PC-9 (cell line): ENCODE data around the gene GGNBP2.

ENCODE experiments used
- EZH2 ChIP-seq: fragments of 200-600 bp; sonication (generic); IDR thresholded peaks from 2 replicates; pipeline ENCODE4 v1.8.0; 2017; ENCODE audit warnings: antibody characterized with exemption, low read depth
- TF ChIP-seq, protein P1 (sequence below): fragments of 200-600 bp; sonication (generic); conservative IDR thresholded peaks from 2 replicates; pipeline ENCODE4 v1.6.1; 2017; ENCODE audit warnings: mixed run types, antibody characterized with exemption, mild to moderate bottlenecking, moderate library complexity

DNA sequence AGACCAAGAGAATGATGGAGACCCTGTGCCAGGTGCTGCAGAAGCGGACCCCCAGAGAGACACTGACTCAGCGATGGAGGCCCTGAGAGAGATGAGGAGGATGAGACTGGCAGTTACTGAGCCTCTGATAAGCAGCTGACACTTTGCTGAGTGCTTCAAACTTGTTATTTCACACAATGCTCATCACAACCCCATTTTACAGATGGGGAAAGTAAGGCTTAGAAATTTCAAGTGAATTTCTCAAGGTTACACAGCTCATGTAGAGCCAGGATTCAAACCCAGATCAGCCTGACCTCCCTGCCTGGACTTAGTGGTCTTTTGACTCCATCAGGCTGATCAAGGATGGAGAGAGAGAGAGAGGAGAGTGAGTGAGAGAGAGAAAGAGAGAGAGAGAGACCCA is 83.9 kb downstream of the GGNBP2 start:
- TF ChIP-seq, protein P1, sequence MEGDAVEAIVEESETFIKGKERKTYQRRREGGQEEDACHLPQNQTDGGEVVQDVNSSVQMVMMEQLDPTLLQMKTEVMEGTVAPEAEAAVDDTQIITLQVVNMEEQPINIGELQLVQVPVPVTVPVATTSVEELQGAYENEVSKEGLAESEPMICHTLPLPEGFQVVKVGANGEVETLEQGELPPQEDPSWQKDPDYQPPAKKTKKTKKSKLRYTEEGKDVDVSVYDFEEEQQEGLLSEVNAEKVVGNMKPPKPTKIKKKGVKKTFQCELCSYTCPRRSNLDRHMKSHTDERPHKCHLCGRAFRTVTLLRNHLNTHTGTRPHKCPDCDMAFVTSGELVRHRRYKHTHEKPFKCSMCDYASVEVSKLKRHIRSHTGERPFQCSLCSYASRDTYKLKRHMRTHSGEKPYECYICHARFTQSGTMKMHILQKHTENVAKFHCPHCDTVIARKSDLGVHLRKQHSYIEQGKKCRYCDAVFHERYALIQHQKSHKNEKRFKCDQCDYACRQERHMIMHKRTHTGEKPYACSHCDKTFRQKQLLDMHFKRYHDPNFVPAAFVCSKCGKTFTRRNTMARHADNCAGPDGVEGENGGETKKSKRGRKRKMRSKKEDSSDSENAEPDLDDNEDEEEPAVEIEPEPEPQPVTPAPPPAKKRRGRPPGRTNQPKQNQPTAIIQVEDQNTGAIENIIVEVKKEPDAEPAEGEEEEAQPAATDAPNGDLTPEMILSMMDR, result no peak
- TF ChIP-seq EZH2, result no peak
